ENCODE data around the gene ERICH2. TPM values are rescaled to one million over a fixed set of nuclear protein-coding genes. Genes with fewer than 3 reads are reported as not detected.

ERICH2 gene
- total RNA-seq, 2 donors from 2014 or later, result 9.6 to 18.3 TPM

GRCh38 chr2:170847716-170848115, 77.5 kb downstream of the ERICH2 start:
- WGBS, 2 experiments (ENCODE audit: insufficient coverage in 1 of 2, insufficient read length in 1 of 2), result 92 to 100% methylated on average over 3 to 4 of the region's 4 CpGs
- peaks cover 20% of the 10 kb centered on the region for H3K36me3 ChIP-seq (ENCODE audit: control insufficient read depth, insufficient read depth, low read length)
- Mint-ChIP-seq H3K27ac (no peak overlapping the region), H3K36me3 (ENCODE audit: low read depth) (peaks cover 37% of the 10 kb centered on the region), H3K4me3 (no peak overlapping the region), H3K27me3 (ENCODE audit: insufficient read depth) (no peaks in the 10 kb centered on the region), H3K9me3 (no peaks in the 10 kb centered on the region), H3K4me1 (peaks cover under 1% of the 10 kb centered on the region)
- H3K9ac ChIP-seq (ENCODE audit: extremely low read depth, low read length, poor library complexity, severe bottlenecking), result no peak overlapping the region
- no peaks in the 10 kb centered on the region for H3K4me1 ChIP-seq (ENCODE audit: control insufficient read depth, insufficient read depth, low read length)
- no peak for TF ChIP-seq CTCF (conservative IDR thresholded peaks at IDR 0.05)
- no peak overlapping the region for H3K27ac ChIP-seq (ENCODE audit: low read depth, low read length)
- no peaks in the 10 kb centered on the region for H3K9me3 ChIP-seq (ENCODE audit: control insufficient read depth, low read length)
- DNase-seq, result peak; percentile 29
- H3K4me3 ChIP-seq (ENCODE audit: low read length), result no peak overlapping the region
- no peaks in the 10 kb centered on the region for H3K27me3 ChIP-seq (ENCODE audit: control insufficient read depth, insufficient read depth, low read length, poor library complexity, severe bottlenecking)

Other genes with a start within 250 kb of the ERICH2 start
- gene SP5, start 55.0 kb upstream of the ERICH2 start, total RNA-seq, result 100 to 1,000 TPM in 1 of 2 donors, 10 to 100 TPM in 1; 60.3 to 103 TPM
- 10 to 100 TPM; 12.8 to 26.3 TPM for gene GAD1, start 46.5 kb downstream of the ERICH2 start, total RNA-seq
- 100 to 1,000 TPM in 1 of 2 donors, 10 to 100 TPM in 1; 90.9 to 104 TPM for gene GORASP2, start 158.9 kb downstream of the ERICH2 start, total RNA-seq

All from endodermal cell (in vitro differentiated cells).